Measurements from ENCODE around the gene TAGLN2. TPM values are rescaled to one million over a fixed set of nuclear protein-coding genes. Genes with fewer than 3 reads are reported as not detected.
A peak's percentile ranks its signal among the peaks of the same experiment; 100 is the strongest.

The TAGLN2 gene
- total RNA-seq, 2 experiments from 2014 or later = 453 to 454 TPM

GRCh38 chr1:159946242-159947187, 21.2 kb upstream of the TAGLN2 start:
- Mint-ChIP-seq H3K4me1 (ENCODE audit: low read depth) (peaks cover 6% of the 10 kb centered on the region), H3K27ac (no peak overlapping the region), H3K9me3 (no peaks in the 10 kb centered on the region), H3K4me3 (peak overlapping the region; percentile 45), H3K27me3 (ENCODE audit: low read depth) (peaks cover 20% of the 10 kb centered on the region), H3K36me3 (ENCODE audit: low read depth) (no peaks in the 10 kb centered on the region)
- intact Hi-C loops (cut with micrococcal nuclease) = no loop called here
- DNase-seq = no peak
- CTCF ChIA-PET = interaction anchor here (0.9 to 4.3 kb wide), 7 partner anchors 8 to 132 kb away, joined by 3 to 29 read pairs (median 5); no protein-coding TSS in a partner anchor

- H3K27ac Mint-ChIP-seq = no peak within 1 kb of the TSS
- intact Hi-C loops (cut with micrococcal nuclease) = loop anchor here (1.0 to 2.0 kb wide), 3 partner anchors 55 to 146 kb away; no protein-coding TSS in a partner anchor
- H3K36me3 Mint-ChIP-seq (ENCODE audit: low read depth) = no peaks in the 10 kb centered on the region
- peaks cover 6% of the 10 kb centered on the region for H3K4me1 Mint-ChIP-seq (ENCODE audit: low read depth)
- peaks cover 18% of the 10 kb centered on the region for H3K27me3 Mint-ChIP-seq (ENCODE audit: low read depth)
- H3K4me3 Mint-ChIP-seq = peak within 1 kb of the TSS; percentile 45
- no peaks in the 10 kb centered on the region for H3K9me3 Mint-ChIP-seq
- CTCF ChIA-PET = interaction anchor here (0.9 to 4.3 kb wide), 6 partner anchors 9 to 133 kb away, joined by 3 to 29 read pairs (median 5); no protein-coding TSS in a partner anchor
- DNase-seq = peak; percentile 63
Measured at GRCh38 chr1:159945483-159946241, 20.4 kb upstream of the TAGLN2 start, which contains the start of gene IGSF9. Gene IGSF9, minus strand, starts transcription at chr1:159945613. Its CDS starts 2,159 bp downstream, at chr1:159943454.

GRCh38 chr1:159944623-159945455, 19.5 kb upstream of the TAGLN2 start:
- H3K9me3 Mint-ChIP-seq = no peaks in the 10 kb centered on the region
- no peak for DNase-seq
- intact Hi-C loops (cut with micrococcal nuclease) = loop anchor here (1.0 to 2.0 kb wide), 3 partner anchors 54 to 146 kb away; no protein-coding TSS in a partner anchor
- peaks cover 6% of the 10 kb centered on the region for H3K4me1 Mint-ChIP-seq (ENCODE audit: low read depth)
- H3K27me3 Mint-ChIP-seq (ENCODE audit: low read depth) = peaks cover 18% of the 10 kb centered on the region
- H3K4me3 Mint-ChIP-seq = peak overlapping the region; percentile 45
- no peaks in the 10 kb centered on the region for H3K36me3 Mint-ChIP-seq (ENCODE audit: low read depth)
- H3K27ac Mint-ChIP-seq = no peak overlapping the region
- CTCF ChIA-PET = interaction anchor here (0.8 to 4.3 kb wide), 4 partner anchors 11 to 61 kb away, joined by 3 to 29 read pairs (median 4); no protein-coding TSS in a partner anchor

- intact Hi-C loops (cut with micrococcal nuclease) = loop anchor here (2.0 kb wide), 2 partner anchors 53 to 63 kb away; no protein-coding TSS in a partner anchor
- Mint-ChIP-seq H3K27ac (no peak overlapping the region), H3K4me3 (no peak overlapping the region), H3K9me3 (no peaks in the 10 kb centered on the region), H3K36me3 (ENCODE audit: low read depth) (no peaks in the 10 kb centered on the region), H3K4me1 (ENCODE audit: low read depth) (peaks cover 6% of the 10 kb centered on the region), H3K27me3 (ENCODE audit: low read depth) (peaks cover 18% of the 10 kb centered on the region)
- DNase-seq = no peak
- CTCF ChIA-PET = interaction anchor here (0.8 to 4.3 kb wide), 2 partner anchors 14 to 62 kb away, joined by 3 to 29 read pairs; no protein-coding TSS in a partner anchor
Measured at GRCh38 chr1:159943908-159944622, 18.8 kb upstream of the TAGLN2 start.

GRCh38 chr1:159943278-159943640, 18.0 kb upstream of the TAGLN2 start:
- no peak for DNase-seq
- CTCF ChIA-PET = no interaction called here
- no peaks in the 10 kb centered on the region for H3K9me3 Mint-ChIP-seq
- no peak overlapping the region for H3K27ac Mint-ChIP-seq
- H3K4me1 Mint-ChIP-seq (ENCODE audit: low read depth) = peaks cover 6% of the 10 kb centered on the region
- intact Hi-C loops (cut with micrococcal nuclease) = no loop called here
- no peak overlapping the region for H3K4me3 Mint-ChIP-seq
- H3K27me3 Mint-ChIP-seq (ENCODE audit: low read depth) = peaks cover 18% of the 10 kb centered on the region
- H3K36me3 Mint-ChIP-seq (ENCODE audit: low read depth) = no peaks in the 10 kb centered on the region

- no peaks in the 10 kb centered on the region for H3K36me3 Mint-ChIP-seq (ENCODE audit: low read depth)
- H3K4me1 Mint-ChIP-seq (ENCODE audit: low read depth) = peaks cover 6% of the 10 kb centered on the region
- no peak overlapping the region for H3K27ac Mint-ChIP-seq
- intact Hi-C loops (cut with micrococcal nuclease) = no loop called here
- DNase-seq = no peak
- peaks cover 18% of the 10 kb centered on the region for H3K27me3 Mint-ChIP-seq (ENCODE audit: low read depth)
- H3K4me3 Mint-ChIP-seq = no peak overlapping the region
- CTCF ChIA-PET = no interaction called here
- no peaks in the 10 kb centered on the region for H3K9me3 Mint-ChIP-seq
Measured at GRCh38 chr1:159942632-159943277, 17.4 kb upstream of the TAGLN2 start.

- CTCF ChIA-PET = interaction anchor here (1.2 to 12.6 kb wide), 2 partner anchors 64 to 161 kb away, joined by 3 to 228 read pairs; partner anchors contain the start of gene DUSP23
Measured at GRCh38 chr1:159941591-159942560, 16.6 kb upstream of the TAGLN2 start.

GRCh38 chr1:159941141-159941540, 15.8 kb upstream of the TAGLN2 start:
- peaks cover 18% of the 10 kb centered on the region for H3K27me3 Mint-ChIP-seq (ENCODE audit: low read depth)
- H3K4me1 Mint-ChIP-seq (ENCODE audit: low read depth) = peaks cover 6% of the 10 kb centered on the region
- no peak for DNase-seq
- no peaks in the 10 kb centered on the region for H3K9me3 Mint-ChIP-seq
- CTCF ChIA-PET = interaction anchor here (1.2 to 12.6 kb wide), 2 partner anchors 65 to 160 kb away, joined by 3 to 228 read pairs; partner anchors contain the start of gene DUSP23
- no peak overlapping the region for H3K27ac Mint-ChIP-seq
- intact Hi-C loops (cut with micrococcal nuclease) = no loop called here
- no peaks in the 10 kb centered on the region for H3K36me3 Mint-ChIP-seq (ENCODE audit: low read depth)
- H3K4me3 Mint-ChIP-seq = no peak overlapping the region

More at GRCh38 chr1:159941591-159942560, 16.6 kb upstream of the TAGLN2 start:
- DNase-seq = no peak
- Mint-ChIP-seq H3K27ac (no peak overlapping the region), H3K9me3 (no peaks in the 10 kb centered on the region), H3K4me3 (no peak overlapping the region), H3K27me3 (ENCODE audit: low read depth) (peaks cover 18% of the 10 kb centered on the region), H3K4me1 (ENCODE audit: low read depth) (peaks cover 6% of the 10 kb centered on the region), H3K36me3 (ENCODE audit: low read depth) (no peaks in the 10 kb centered on the region)
- intact Hi-C loops (cut with micrococcal nuclease) = no loop called here

- peaks cover 2% of the 10 kb centered on the region for H3K4me1 Mint-ChIP-seq (ENCODE audit: low read depth)
- no peak overlapping the region for H3K4me3 Mint-ChIP-seq
- intact Hi-C loops (cut with micrococcal nuclease) = no loop called here
- DNase-seq = no peak
- H3K36me3 Mint-ChIP-seq (ENCODE audit: low read depth) = no peaks in the 10 kb centered on the region
- no peaks in the 10 kb centered on the region for H3K9me3 Mint-ChIP-seq
- H3K27me3 Mint-ChIP-seq (ENCODE audit: low read depth) = peaks cover 15% of the 10 kb centered on the region
- no peak overlapping the region for H3K27ac Mint-ChIP-seq
- CTCF ChIA-PET = interaction anchor here (1.1 to 12.6 kb wide), 2 partner anchors 54 to 66 kb away, joined by 3 to 228 read pairs; no protein-coding TSS in a partner anchor
Measured at GRCh38 chr1:159940006-159940620, 14.8 kb upstream of the TAGLN2 start.

Data from activated naive CD4-positive, alpha-beta T cell treated with anti-CD3 and anti-CD28 coated beads for 36 hours (primary cell).